BLaER1 treated with 17β-estradiol and CSF1 and Interleukin-3, amounts not matched to agents 10 nM and 100 nM (cell line): ENCODE data around the gene NAP1L5.

ENCODE experiments used
- H3K27ac ChIP-seq, 11 experiments: shearing (Covaris generic); formaldehyde crosslinking; 2 replicates each; pipeline ENCODE4 v1.8.1; 2022
- H3K27me3 ChIP-seq, 11 experiments: shearing (Covaris generic); formaldehyde crosslinking; 2 replicates each; pipeline ENCODE4 v1.8.1; 2022
- H3K36me3 ChIP-seq, 11 experiments: shearing (Covaris generic); formaldehyde crosslinking; 2 replicates each; pipeline ENCODE4 v1.8.1; 2022
- H3K4me1 ChIP-seq, 10 experiments: shearing (Covaris generic); formaldehyde crosslinking; 2 replicates each; pipeline ENCODE4 v1.8.1; 2022
- H3K4me2 ChIP-seq, 11 experiments: shearing (Covaris generic); formaldehyde crosslinking; 2 replicates each; pipeline ENCODE4 v1.8.1; 2022
- H3K4me3 ChIP-seq, 10 experiments: shearing (Covaris generic); formaldehyde crosslinking; 2 replicates each; pipeline ENCODE4 v1.8.1; 2022
- H3K9ac ChIP-seq, 11 experiments: shearing (Covaris generic); formaldehyde crosslinking; 2 replicates each; pipeline ENCODE4 v1.8.1; 2022
- H3K9me3 ChIP-seq, 11 experiments: shearing (Covaris generic); formaldehyde crosslinking; replicated peaks in 1 of 11; 2 replicates each; pipeline ENCODE4 v1.8.1; 2022
- H4K20me1 ChIP-seq, 11 experiments: shearing (Covaris generic); formaldehyde crosslinking; 2 replicates each; pipeline ENCODE4 v1.8.1; 2022
- Cebpa-rat ChIP-seq, 11 experiments: shearing (Covaris generic); IDR thresholded peaks; 2 replicates each; pipeline ENCODE4 v1.8.1; 2022

Gene NAP1L5

GRCh38 chr4:88719381-88719780, 21.8 kb upstream of the NAP1L5 start:
- no peaks in the 10 kb centered on the region for H3K27me3 ChIP-seq
- no peak for TF ChIP-seq Cebpa-rat (IDR thresholded peaks at IDR 0.05)
- H3K4me3 ChIP-seq: no peak overlapping the region
- peak overlapping the region in 5 of 11 experiments; percentile 51 to 77 (median 69); a peak in 9 of 22 replicates for H3K4me2 ChIP-seq
- peaks cover 0 to 7% (median 0%) of the 10 kb centered on the region in 11 experiments; a peak in 1 of 22 replicates for H4K20me1 ChIP-seq
- peak overlapping the region in 2 of 11 experiments; percentile 35 to 57; a peak in 2 of 22 replicates for H3K27ac ChIP-seq
- H3K36me3 ChIP-seq: peaks cover 39 to 83% (median 55%) of the 10 kb centered on the region in 11 experiments
- peaks cover 27 to 42% (median 33%) of the 10 kb centered on the region in 11 experiments for H3K9me3 ChIP-seq
- H3K4me1 ChIP-seq: peaks cover 0 to 19% (median 3%) of the 10 kb centered on the region in 10 experiments; a peak in 9 of 20 replicates
- H3K9ac ChIP-seq: no peak overlapping the region

- H3K27me3 ChIP-seq: no peaks in the 10 kb centered on the region
- peaks cover 39 to 80% (median 53%) of the 10 kb centered on the region in 11 experiments for H3K36me3 ChIP-seq
- peak overlapping the region in 2 of 11 experiments; percentile 69 to 77; a peak in 3 of 22 replicates for H3K4me2 ChIP-seq
- no peak overlapping the region for H3K27ac ChIP-seq
- H3K4me1 ChIP-seq: peaks cover 0 to 19% (median 3%) of the 10 kb centered on the region in 10 experiments; a peak in 9 of 20 replicates
- H3K4me3 ChIP-seq: no peak overlapping the region
- H3K9me3 ChIP-seq: peaks cover 27 to 42% (median 33%) of the 10 kb centered on the region in 11 experiments
- H4K20me1 ChIP-seq: peaks cover 0 to 7% (median 0%) of the 10 kb centered on the region in 11 experiments; a peak in 1 of 22 replicates
- no peak for TF ChIP-seq Cebpa-rat (IDR thresholded peaks at IDR 0.05)
- H3K9ac ChIP-seq: no peak overlapping the region
These were observed 20.5 kb upstream of the NAP1L5 start for GRCh38 chr4:88718098-88718497.

GRCh38 chr4:88713782-88714181, 16.2 kb upstream of the NAP1L5 start:
- no peaks in the 10 kb centered on the region for H3K27me3 ChIP-seq
- no peak overlapping the region for H3K4me2 ChIP-seq

GRCh38 chr4:88709989-88710388, 12.4 kb upstream of the NAP1L5 start:
- peaks cover 31 to 82% (median 40%) of the 10 kb centered on the region in 11 experiments; a peak in 21 of 22 replicates for H3K36me3 ChIP-seq
- H3K27me3 ChIP-seq: no peaks in the 10 kb centered on the region
- H3K4me1 ChIP-seq: no peaks in the 10 kb centered on the region
- no peak for TF ChIP-seq Cebpa-rat (IDR thresholded peaks at IDR 0.05)
- no peak overlapping the region for H3K27ac ChIP-seq
- peaks cover 0 to 11% (median 5%) of the 10 kb centered on the region in 11 experiments; a peak in 10 of 22 replicates for H3K9me3 ChIP-seq
- H4K20me1 ChIP-seq: no peaks in the 10 kb centered on the region
- H3K4me2 ChIP-seq: no peak overlapping the region
- H3K9ac ChIP-seq: no peak overlapping the region
- no peak overlapping the region for H3K4me3 ChIP-seq

More at GRCh38 chr4:88713782-88714181, 16.2 kb upstream of the NAP1L5 start:
- peaks cover 31 to 84% (median 40%) of the 10 kb centered on the region in 11 experiments for H3K36me3 ChIP-seq
- peaks cover 31 to 47% (median 36%) of the 10 kb centered on the region in 11 experiments for H3K9me3 ChIP-seq
- no peak overlapping the region for H3K4me3 ChIP-seq
- no peak overlapping the region for H3K27ac ChIP-seq
- no peak for TF ChIP-seq Cebpa-rat (IDR thresholded peaks at IDR 0.05)
- peaks cover 0 to 10% (median 0%) of the 10 kb centered on the region in 10 experiments; a peak in 6 of 20 replicates for H3K4me1 ChIP-seq
- no peaks in the 10 kb centered on the region for H4K20me1 ChIP-seq
- H3K9ac ChIP-seq: no peak overlapping the region

- peaks cover 0 to 5% (median under 1%) of the 10 kb centered on the region in 11 experiments; a peak in 4 of 22 replicates for H3K9me3 ChIP-seq
- H3K27me3 ChIP-seq: no peaks in the 10 kb centered on the region
- no peak overlapping the region for H3K4me3 ChIP-seq
- H3K36me3 ChIP-seq: peaks cover 35 to 94% (median 46%) of the 10 kb centered on the region in 11 experiments
- no peak overlapping the region for H3K4me2 ChIP-seq
- H3K9ac ChIP-seq: no peak overlapping the region
- H3K4me1 ChIP-seq: peaks cover 0 to 6% (median 0%) of the 10 kb centered on the region in 10 experiments; a peak in 2 of 20 replicates
- no peaks in the 10 kb centered on the region for H4K20me1 ChIP-seq
- no peak overlapping the region for H3K27ac ChIP-seq
- no peak for TF ChIP-seq Cebpa-rat (IDR thresholded peaks at IDR 0.05)
These were observed 8.9 kb upstream of the NAP1L5 start for GRCh38 chr4:88706574-88706973.

- no peak overlapping the region for H3K4me2 ChIP-seq
- H3K9ac ChIP-seq: no peak overlapping the region
- peaks cover 0 to 3% (median 0%) of the 10 kb centered on the region in 11 experiments; a peak in 2 of 22 replicates for H3K9me3 ChIP-seq
- H3K4me3 ChIP-seq: no peak overlapping the region
- TF ChIP-seq Cebpa-rat (IDR thresholded peaks at IDR 0.05): no peak
- H3K36me3 ChIP-seq: peaks cover 35 to 94% (median 42%) of the 10 kb centered on the region in 11 experiments; a peak in 21 of 22 replicates
- no peaks in the 10 kb centered on the region for H4K20me1 ChIP-seq
- no peaks in the 10 kb centered on the region for H3K27me3 ChIP-seq
- no peak overlapping the region for H3K27ac ChIP-seq
- H3K4me1 ChIP-seq: peaks cover 0 to 6% (median 0%) of the 10 kb centered on the region in 10 experiments; a peak in 2 of 20 replicates
These were observed 8.3 kb upstream of the NAP1L5 start for GRCh38 chr4:88705805-88706492.

- H4K20me1 ChIP-seq: no peaks in the 10 kb centered on the region
- H3K4me2 ChIP-seq: no peak overlapping the region
- H3K27ac ChIP-seq: no peak overlapping the region
- H3K4me1 ChIP-seq: peaks cover 0 to 6% (median 0%) of the 10 kb centered on the region in 10 experiments; a peak in 2 of 20 replicates
- peaks cover 30 to 90% (median 40%) of the 10 kb centered on the region in 11 experiments; a peak in 21 of 22 replicates for H3K36me3 ChIP-seq
- H3K4me3 ChIP-seq: no peak overlapping the region
- no peak overlapping the region for H3K9ac ChIP-seq
- no peaks in the 10 kb centered on the region for H3K27me3 ChIP-seq
- no peaks in the 10 kb centered on the region for H3K9me3 ChIP-seq
- no peak for TF ChIP-seq Cebpa-rat (IDR thresholded peaks at IDR 0.05)
These were observed 7.6 kb upstream of the NAP1L5 start for GRCh38 chr4:88705223-88705622.

GRCh38 chr4:88702782-88703181, 5.2 kb upstream of the NAP1L5 start:
- H3K4me1 ChIP-seq: peaks cover 0 to 6% (median 0%) of the 10 kb centered on the region in 10 experiments; a peak in 2 of 20 replicates
- H3K9me3 ChIP-seq: peaks cover 0 to under 1% (median 0%) of the 10 kb centered on the region in 11 experiments; a peak in 3 of 22 replicates
- H3K36me3 ChIP-seq: peaks cover 29 to 74% (median 36%) of the 10 kb centered on the region in 11 experiments; a peak in 21 of 22 replicates
- H3K9ac ChIP-seq: no peak overlapping the region
- no peak overlapping the region for H3K27ac ChIP-seq
- no peak for TF ChIP-seq Cebpa-rat (IDR thresholded peaks at IDR 0.05)
- H4K20me1 ChIP-seq: no peaks in the 10 kb centered on the region
- no peak overlapping the region for H3K4me3 ChIP-seq
- no peaks in the 10 kb centered on the region for H3K27me3 ChIP-seq
- 0 out of 22 replicates have a peak overlapping the region, but pooled peaks of 1 of the 11 experiments have one; percentile 10 for H3K4me2 ChIP-seq

GRCh38 chr4:88698519-88698918, 890 bp upstream of the NAP1L5 start:
- H3K4me2 ChIP-seq: no peak overlapping the region
- H3K27me3 ChIP-seq: no peaks in the 10 kb centered on the region
- H3K4me1 ChIP-seq: peaks cover 0 to 6% (median 0%) of the 10 kb centered on the region in 10 experiments; a peak in 2 of 20 replicates
- H3K27ac ChIP-seq: no peak overlapping the region
- H3K9ac ChIP-seq: no peak overlapping the region
- TF ChIP-seq Cebpa-rat (IDR thresholded peaks at IDR 0.05): no peak
- H3K4me3 ChIP-seq: no peak overlapping the region
- H3K9me3 ChIP-seq: peaks cover 0 to 6% (median 0%) of the 10 kb centered on the region in 11 experiments; a peak in 6 of 22 replicates
- peaks cover 0 to 56% (median 4%) of the 10 kb centered on the region in 11 experiments; a peak in 8 of 22 replicates for H3K36me3 ChIP-seq
- H4K20me1 ChIP-seq: no peaks in the 10 kb centered on the region
